Fibroblast of pulmonary artery (primary cell): ENCODE measurements around the gene CTCF.

Experiments used
- DNase-seq: peaks from one replicate; pipeline ENCODE4 v3.0.0-alpha.2; 2010; ENCODE audit warnings: low read depth
- H3K4me3 ChIP-seq: replicated peaks from 2 replicates; pipeline ENCODE4 v1.5.1; 2011; ENCODE audit warnings: low read depth, mild to moderate bottlenecking, control low read depth, low read length, moderate library complexity
- TF ChIP-seq, protein P1 (sequence below): IDR thresholded peaks from 2 replicates; pipeline ENCODE4 v1.5.1; 2011; ENCODE audit warnings: mild to moderate bottlenecking, control low read depth, low read length, inconsistent platforms; ENCODE audit errors: missing control alignments

Gene CTCF

DNA sequence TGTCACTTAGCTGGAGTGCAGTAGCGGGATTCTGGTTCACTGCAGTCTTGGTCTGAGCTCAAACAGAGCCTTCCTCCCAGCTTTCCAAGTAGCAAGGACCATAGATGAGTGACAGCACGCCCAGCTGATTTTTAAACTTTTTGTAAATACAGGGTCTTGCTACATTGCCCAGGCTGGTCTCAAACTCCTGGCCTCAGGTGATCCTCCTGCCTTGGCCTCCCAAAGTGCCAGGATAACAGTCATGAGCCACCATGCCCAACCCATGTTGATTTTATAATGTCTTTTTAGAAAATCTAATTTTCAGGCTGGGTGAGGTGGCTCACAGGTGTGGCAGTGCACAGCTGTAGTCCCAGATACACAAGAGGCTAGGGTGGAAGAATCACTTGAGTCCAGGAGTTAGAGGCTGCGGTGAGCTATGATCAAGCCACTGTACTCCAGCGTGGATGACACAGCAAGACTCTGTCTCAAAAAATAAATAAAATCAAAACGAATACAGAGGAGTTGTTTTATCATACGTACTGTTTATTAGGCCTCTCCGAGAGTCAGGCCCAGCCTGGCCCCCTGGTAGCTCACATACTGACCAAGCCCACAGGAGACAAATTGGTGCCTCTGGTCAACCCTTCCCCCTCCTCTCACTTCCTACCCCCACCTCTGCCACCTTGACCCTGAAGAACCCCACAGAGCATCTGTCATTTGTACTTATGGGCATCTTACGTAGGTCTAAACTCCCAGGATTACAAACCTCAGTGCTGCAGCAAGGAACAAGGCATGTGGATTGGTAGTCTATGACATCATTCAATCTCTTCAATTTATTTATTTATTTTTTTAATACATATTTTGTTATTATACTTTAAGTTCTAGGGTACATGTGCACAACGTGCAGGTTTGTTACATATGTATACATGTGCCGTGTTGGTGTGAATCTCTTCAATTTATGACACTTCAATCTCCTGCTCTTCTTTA is 117.9 kb downstream of the CTCF start:
- H3K4me3 ChIP-seq: no peak overlapping the region
- no peak for DNase-seq
- TF ChIP-seq, protein P1, sequence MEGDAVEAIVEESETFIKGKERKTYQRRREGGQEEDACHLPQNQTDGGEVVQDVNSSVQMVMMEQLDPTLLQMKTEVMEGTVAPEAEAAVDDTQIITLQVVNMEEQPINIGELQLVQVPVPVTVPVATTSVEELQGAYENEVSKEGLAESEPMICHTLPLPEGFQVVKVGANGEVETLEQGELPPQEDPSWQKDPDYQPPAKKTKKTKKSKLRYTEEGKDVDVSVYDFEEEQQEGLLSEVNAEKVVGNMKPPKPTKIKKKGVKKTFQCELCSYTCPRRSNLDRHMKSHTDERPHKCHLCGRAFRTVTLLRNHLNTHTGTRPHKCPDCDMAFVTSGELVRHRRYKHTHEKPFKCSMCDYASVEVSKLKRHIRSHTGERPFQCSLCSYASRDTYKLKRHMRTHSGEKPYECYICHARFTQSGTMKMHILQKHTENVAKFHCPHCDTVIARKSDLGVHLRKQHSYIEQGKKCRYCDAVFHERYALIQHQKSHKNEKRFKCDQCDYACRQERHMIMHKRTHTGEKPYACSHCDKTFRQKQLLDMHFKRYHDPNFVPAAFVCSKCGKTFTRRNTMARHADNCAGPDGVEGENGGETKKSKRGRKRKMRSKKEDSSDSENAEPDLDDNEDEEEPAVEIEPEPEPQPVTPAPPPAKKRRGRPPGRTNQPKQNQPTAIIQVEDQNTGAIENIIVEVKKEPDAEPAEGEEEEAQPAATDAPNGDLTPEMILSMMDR: no peak

DNA sequence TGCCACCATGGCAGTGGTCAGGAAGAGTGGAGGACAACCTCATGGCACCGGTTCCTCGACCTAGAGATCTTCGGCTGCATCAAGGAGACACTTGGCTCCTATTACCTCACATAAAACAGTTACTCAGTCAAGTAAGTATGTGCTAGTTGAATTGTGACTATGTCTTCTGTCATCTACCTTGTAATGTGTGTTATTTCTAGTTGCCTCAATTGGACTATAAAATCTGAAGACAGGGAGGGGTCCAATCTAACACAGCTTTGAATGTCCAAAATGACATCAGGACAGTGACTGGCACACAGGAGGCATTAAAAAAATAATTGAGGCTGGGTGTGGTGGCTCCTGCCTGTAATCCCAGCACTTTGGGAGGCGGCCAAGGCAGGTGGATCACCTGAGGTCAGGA is 121.4 kb downstream of the CTCF start:
- TF ChIP-seq, protein P1: no peak
- no peak for DNase-seq
- H3K4me3 ChIP-seq: no peak overlapping the region

GRCh38 chr16:67685388-67686112 is 123.2 kb downstream of the CTCF start:
- H3K4me3 ChIP-seq: no peak overlapping the region
- TF ChIP-seq, protein P1: no peak
- DNase-seq: no peak
